ENCODE results near the gene PPP1R3G. TPM values are rescaled to one million over a fixed set of nuclear protein-coding genes. Genes with fewer than 3 reads are reported as not detected.
A peak's percentile ranks its signal among the peaks of the same experiment; 100 is the strongest.

The PPP1R3G gene
- total RNA-seq, 1 experiment from 2014 or later = 0.17 TPM

- no peak for DNase-seq
- Histone ChIP-seq H3K36me3 (replicated peaks; ENCODE audit: control insufficient read depth, insufficient read depth, low read length) (no peaks in the 10 kb centered on the region), H3K27me3 (ENCODE audit: control insufficient read depth, insufficient read depth, low read length) (peaks cover 44% of the 10 kb centered on the region), H3K4me3 (ENCODE audit: insufficient read depth, low read depth, low read length) (no peak overlapping the region)
Measured at GRCh38 chr6:5081955-5082354, 3.2 kb upstream of the PPP1R3G start.

- Histone ChIP-seq H3K36me3 (replicated peaks; ENCODE audit: control insufficient read depth, insufficient read depth, low read length) (no peaks in the 10 kb centered on the region), H3K27me3 (ENCODE audit: control insufficient read depth, insufficient read depth, low read length) (peaks cover 50% of the 10 kb centered on the region), H3K4me3 (ENCODE audit: insufficient read depth, low read depth, low read length) (no peak overlapping the region)
- no peak for DNase-seq
Measured at GRCh38 chr6:5082487-5083306, 2.4 kb upstream of the PPP1R3G start.

DNA sequence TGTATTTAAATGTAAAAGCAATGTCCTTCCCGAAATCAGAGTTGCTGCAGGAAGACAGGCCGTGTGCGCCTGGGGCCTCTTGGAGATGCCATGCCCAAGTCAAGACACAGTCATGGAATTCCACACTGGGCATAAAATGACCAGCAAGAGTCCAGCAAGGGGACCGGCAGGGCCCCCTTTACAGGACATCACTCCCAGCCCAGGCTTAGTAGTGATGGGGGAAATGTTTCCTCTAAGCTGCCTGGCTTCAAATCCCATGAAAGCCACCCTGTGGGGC lies 1.9 kb upstream of the PPP1R3G start:
- no peak for DNase-seq
- H3K36me3 ChIP-seq (replicated peaks; ENCODE audit: control insufficient read depth, insufficient read depth, low read length) = no peaks in the 10 kb centered on the region
- no peak overlapping the region for H3K4me3 ChIP-seq (ENCODE audit: insufficient read depth, low read depth, low read length)
- peaks cover 50% of the 10 kb centered on the region for H3K27me3 ChIP-seq (ENCODE audit: control insufficient read depth, insufficient read depth, low read length)

DNA sequence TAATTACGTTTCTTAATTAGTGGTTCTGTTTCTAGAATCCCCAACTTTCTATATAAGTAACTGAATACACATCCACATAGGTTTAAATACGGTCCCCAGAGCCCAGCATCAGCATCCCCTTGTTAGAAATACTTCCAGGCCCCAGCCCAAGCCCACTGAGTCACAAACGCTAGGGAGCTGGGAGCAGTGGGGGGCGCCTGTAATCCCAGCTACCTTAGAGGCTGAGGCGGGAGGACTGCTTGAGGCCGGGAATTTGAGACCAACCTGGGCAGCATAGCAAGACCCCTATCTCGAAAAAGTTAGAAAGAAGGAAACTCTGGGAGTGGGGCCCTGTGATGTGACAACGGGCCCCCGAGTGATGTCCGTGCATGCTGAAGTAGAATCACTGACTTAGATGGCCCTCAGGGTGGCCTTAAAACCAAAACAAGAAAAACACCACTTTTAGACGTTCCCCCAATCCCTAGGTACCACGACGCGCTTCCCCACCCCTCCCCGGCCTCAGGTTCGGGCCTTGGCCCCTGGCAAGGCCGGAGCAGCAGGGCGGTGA lies 1.3 kb upstream of the PPP1R3G start:
- no peak for DNase-seq
- peaks cover 50% of the 10 kb centered on the region for H3K27me3 ChIP-seq (ENCODE audit: control insufficient read depth, insufficient read depth, low read length)
- H3K36me3 ChIP-seq (replicated peaks; ENCODE audit: control insufficient read depth, insufficient read depth, low read length) = no peaks in the 10 kb centered on the region
- H3K4me3 ChIP-seq (ENCODE audit: insufficient read depth, low read depth, low read length) = peak overlapping the region; percentile 48

- Histone ChIP-seq H3K27me3 (ENCODE audit: control insufficient read depth, insufficient read depth, low read length) (peaks cover 50% of the 10 kb centered on the region), H3K4me3 (ENCODE audit: insufficient read depth, low read depth, low read length) (peak overlapping the region; percentile 48), H3K36me3 (replicated peaks; ENCODE audit: control insufficient read depth, insufficient read depth, low read length) (no peaks in the 10 kb centered on the region)
- peak; percentile 83 for DNase-seq
Measured at GRCh38 chr6:5084360-5084780, 771 bp upstream of the PPP1R3G start.

DNA sequence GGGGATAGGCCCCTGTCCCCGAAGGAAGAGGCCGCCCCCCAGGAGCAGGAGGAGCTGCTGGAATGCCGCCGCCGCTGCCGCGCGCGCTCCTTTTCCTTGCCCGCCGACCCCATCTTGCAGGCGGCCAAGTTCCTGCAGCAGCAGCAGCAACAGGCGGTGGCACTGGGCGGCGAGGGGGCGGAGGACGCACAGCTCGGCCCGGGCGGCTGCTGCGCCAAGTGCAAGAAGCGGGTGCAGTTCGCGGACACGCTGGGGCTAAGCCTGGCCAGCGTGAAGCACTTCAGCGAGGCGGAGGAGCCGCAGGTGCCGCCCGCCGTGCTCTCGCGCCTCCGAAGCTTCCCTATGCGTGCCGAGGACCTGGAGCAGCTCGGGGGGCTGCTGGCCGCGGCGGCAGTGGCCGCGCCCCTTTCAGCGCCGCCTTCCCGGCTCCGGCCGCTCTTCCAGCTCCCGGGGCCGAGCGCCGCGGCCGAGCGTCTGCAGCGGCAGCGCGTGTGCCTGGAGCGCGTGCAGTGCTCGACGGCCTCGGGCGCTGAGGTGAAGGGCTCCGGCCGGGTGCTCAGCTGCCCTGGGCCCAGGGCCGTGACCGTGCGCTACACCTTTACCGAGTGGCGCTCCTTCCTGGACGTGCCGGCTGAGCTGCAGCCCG lies 630 bp downstream of the PPP1R3G start:
- peak overlapping the region; percentile 48 for H3K4me3 ChIP-seq (ENCODE audit: insufficient read depth, low read depth, low read length)
- peaks cover 50% of the 10 kb centered on the region for H3K27me3 ChIP-seq (ENCODE audit: control insufficient read depth, insufficient read depth, low read length)
- DNase-seq = peak; percentile 87
- no peaks in the 10 kb centered on the region for H3K36me3 ChIP-seq (replicated peaks; ENCODE audit: control insufficient read depth, insufficient read depth, low read length)

GRCh38 chr6:5086294-5086890 lies 1.3 kb downstream of the PPP1R3G start:
- Histone ChIP-seq H3K4me3 (ENCODE audit: insufficient read depth, low read depth, low read length) (peak overlapping the region; percentile 48; the same call in 1 of the 2 replicates), H3K36me3 (replicated peaks; ENCODE audit: control insufficient read depth, insufficient read depth, low read length) (no peaks in the 10 kb centered on the region), H3K27me3 (ENCODE audit: control insufficient read depth, insufficient read depth, low read length) (peaks cover 50% of the 10 kb centered on the region)
- peak; percentile 70 for DNase-seq

- Histone ChIP-seq H3K36me3 (replicated peaks; ENCODE audit: control insufficient read depth, insufficient read depth, low read length) (no peaks in the 10 kb centered on the region), H3K27me3 (ENCODE audit: control insufficient read depth, insufficient read depth, low read length) (peaks cover 49% of the 10 kb centered on the region), H3K4me3 (ENCODE audit: insufficient read depth, low read depth, low read length) (no peak overlapping the region)
- DNase-seq = peak; percentile 61
Measured at GRCh38 chr6:5087389-5087788, 2.2 kb downstream of the PPP1R3G start.

DNA sequence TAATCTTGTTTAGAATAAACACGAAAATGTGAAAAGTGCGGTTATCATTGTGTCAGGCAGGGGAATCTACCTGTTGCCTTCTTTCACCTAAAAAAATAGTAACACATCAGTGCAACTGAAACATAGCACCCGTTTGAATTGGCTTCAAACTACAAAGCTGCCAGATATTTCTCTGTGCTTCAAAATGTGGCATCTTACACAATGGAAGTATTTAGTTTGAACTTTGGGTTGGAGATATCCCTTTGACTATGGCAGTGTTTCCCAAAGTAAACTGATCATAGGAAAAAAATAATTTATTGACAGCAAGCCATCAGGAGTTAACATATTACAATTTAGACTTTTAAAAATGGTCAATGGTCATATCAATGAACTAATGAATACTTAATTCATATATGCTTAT lies 3.6 kb downstream of the PPP1R3G start:
- no peak for DNase-seq
- H3K4me3 ChIP-seq (ENCODE audit: insufficient read depth, low read depth, low read length) = no peak overlapping the region
- H3K27me3 ChIP-seq (ENCODE audit: control insufficient read depth, insufficient read depth, low read length) = peaks cover 37% of the 10 kb centered on the region
- no peaks in the 10 kb centered on the region for H3K36me3 ChIP-seq (replicated peaks; ENCODE audit: control insufficient read depth, insufficient read depth, low read length)

GRCh38 chr6:5089481-5090438 lies 4.6 kb downstream of the PPP1R3G start:
- peaks cover 28% of the 10 kb centered on the region for H3K27me3 ChIP-seq (ENCODE audit: control insufficient read depth, insufficient read depth, low read length)

DNA sequence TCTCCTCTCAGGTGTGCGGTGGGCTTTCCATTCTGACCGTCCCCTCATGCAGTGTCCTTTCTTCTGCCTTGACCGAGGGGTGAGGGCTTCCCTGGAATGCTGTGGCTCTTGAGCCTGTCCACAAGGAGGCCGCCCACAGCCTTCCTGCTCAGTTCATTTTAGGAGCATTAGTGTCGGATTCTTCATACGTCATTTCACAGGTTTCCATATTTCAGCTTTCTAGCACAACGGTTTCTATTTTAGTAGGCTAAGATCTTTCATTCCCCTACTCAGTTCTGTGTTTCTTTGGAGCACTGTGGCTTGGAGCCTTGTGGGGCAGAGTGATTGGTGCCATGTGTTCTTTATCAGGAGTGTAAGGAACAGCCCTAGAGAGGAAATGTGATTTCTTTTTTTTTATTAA lies 5.5 kb downstream of the PPP1R3G start:
- no peak for DNase-seq
- Histone ChIP-seq H3K36me3 (replicated peaks; ENCODE audit: control insufficient read depth, insufficient read depth, low read length) (no peaks in the 10 kb centered on the region), H3K27me3 (ENCODE audit: control insufficient read depth, insufficient read depth, low read length) (peaks cover 20% of the 10 kb centered on the region), H3K4me3 (ENCODE audit: insufficient read depth, low read depth, low read length) (no peak overlapping the region)

More at GRCh38 chr6:5089481-5090438, 4.6 kb downstream of the PPP1R3G start:
- DNase-seq = no peak
- Histone ChIP-seq H3K4me3 (ENCODE audit: insufficient read depth, low read depth, low read length) (no peak overlapping the region), H3K36me3 (replicated peaks; ENCODE audit: control insufficient read depth, insufficient read depth, low read length) (no peaks in the 10 kb centered on the region)

- DNase-seq = no peak
- Histone ChIP-seq H3K36me3 (replicated peaks; ENCODE audit: control insufficient read depth, insufficient read depth, low read length) (no peaks in the 10 kb centered on the region), H3K4me3 (ENCODE audit: insufficient read depth, low read depth, low read length) (no peak overlapping the region), H3K27me3 (ENCODE audit: control insufficient read depth, insufficient read depth, low read length) (peaks cover 12% of the 10 kb centered on the region)
Measured at GRCh38 chr6:5091210-5092069, 6.3 kb downstream of the PPP1R3G start.

- Histone ChIP-seq H3K36me3 (replicated peaks; ENCODE audit: control insufficient read depth, insufficient read depth, low read length) (no peaks in the 10 kb centered on the region), H3K4me3 (ENCODE audit: insufficient read depth, low read depth, low read length) (no peak overlapping the region), H3K27me3 (ENCODE audit: control insufficient read depth, insufficient read depth, low read length) (no peaks in the 10 kb centered on the region; the same call in 1 of the 2 replicates)
- DNase-seq = no peak
Measured at GRCh38 chr6:5093231-5094015, 8.3 kb downstream of the PPP1R3G start.
